IMR-90 (cell line): Measurements from ENCODE around the gene KLK1. TPM values are rescaled to one million over a fixed set of nuclear protein-coding genes. Genes with fewer than 3 reads are reported as not detected.

Experiments
- ATAC-seq: fragments of 200-7000 bp; cut with Tn5 transposase; 2 replicates; pipeline ENCODE4 v1.9.1; 2020; ENCODE audit warnings: low read depth, mild to moderate bottlenecking, moderate library complexity
- BruUV-seq: library from RNA; stranded (reverse); fragments of 400-500 nt; replicated peaks from 2 replicates; lab custom pipeline; 2021; lab: Mats Ljungman, UMichigan
- CTCF ChIA-PET: fragments of 300-600 bp; formaldehyde crosslinking; extraction: SDS; loops from one replicate; lab custom pipeline; 2021; ENCODE audit warnings: antibody characterized with exemption; lab: Yijun Ruan, JAX
- POLR2A ChIA-PET: fragments of 300-600 bp; sonication (Branson Sonifier 250); formaldehyde crosslinking; loops from one replicate; lab custom pipeline; 2022; ENCODE audit warnings: antibody characterized with exemption; ENCODE audit not compliant: unreplicated experiment; lab: Charles Lee
- DNase-seq: peaks from one replicate; pipeline ENCODE4 v3.0.0; 2013
- H2AFZ ChIP-seq: replicated peaks from 2 replicates; pipeline ENCODE3; 2013; ENCODE audit warnings: low read length, mild to moderate bottlenecking; ENCODE audit not compliant: poor library complexity
- H2AK5ac ChIP-seq: 2 replicates; pipeline ENCODE4 v1.6.1; 2013; ENCODE audit warnings: low read depth, low read length, inconsistent platforms
- H2AK9ac ChIP-seq: replicated peaks from 2 replicates; pipeline ENCODE3; 2013; ENCODE audit warnings: mild to moderate bottlenecking, low read depth, low read length, moderate library complexity; ENCODE audit not compliant: poor library complexity
- H2BK120ac ChIP-seq: 2 replicates; pipeline ENCODE4 v1.6.1; 2013; ENCODE audit warnings: low read depth, low read length, inconsistent platforms
- H2BK15ac ChIP-seq: 3 replicates; pipeline ENCODE4 v1.6.1; 2013; ENCODE audit warnings: low read depth, low read length, inconsistent platforms
- H2BK20ac ChIP-seq: 2 replicates; pipeline ENCODE4 v1.6.1; 2013; ENCODE audit warnings: low read depth, mild to moderate bottlenecking, inconsistent platforms, low read length, moderate library complexity
- H2BK5ac ChIP-seq: 2 replicates; pipeline ENCODE4 v1.6.1; 2013; ENCODE audit warnings: mild to moderate bottlenecking, low read depth, low read length, inconsistent platforms; ENCODE audit not compliant: poor library complexity, severe bottlenecking
- H3K14ac ChIP-seq: replicated peaks from 2 replicates; pipeline ENCODE4 v1.6.1; 2013; ENCODE audit warnings: low read depth, low read length, inconsistent platforms
- H3K18ac ChIP-seq: 2 replicates; pipeline ENCODE4 v1.6.1; 2013; ENCODE audit warnings: low read depth, low read length, control low read depth
- H3K23ac ChIP-seq: 2 replicates; pipeline ENCODE4 v1.6.1; 2013; ENCODE audit warnings: low read depth, low read length, inconsistent platforms
- H3K27ac ChIP-seq: 2 replicates; pipeline ENCODE4 v1.5.1; 2013; ENCODE audit warnings: mild to moderate bottlenecking, control low read depth, low read length; ENCODE audit not compliant: insufficient read depth
- H3K27me3 ChIP-seq: 2 replicates; pipeline ENCODE4 v1.6.1; 2013; ENCODE audit warnings: low read length; ENCODE audit not compliant: control insufficient read depth, insufficient read depth
- H3K36me3 ChIP-seq: 2 replicates; pipeline ENCODE4 v1.6.1; 2013; ENCODE audit warnings: low read length, mixed read lengths; ENCODE audit not compliant: control insufficient read depth, insufficient read depth
- H3K4ac ChIP-seq: 2 replicates; pipeline ENCODE4 v1.6.1; 2013; ENCODE audit warnings: low read depth, low read length, inconsistent platforms
- H3K4me1 ChIP-seq: 2 replicates; pipeline ENCODE4 v1.6.1; 2013; ENCODE audit warnings: low read length, mixed read lengths; ENCODE audit not compliant: control insufficient read depth, insufficient read depth
- H3K4me2 ChIP-seq: 2 replicates; pipeline ENCODE4 v1.6.1; 2013; ENCODE audit warnings: low read depth, mild to moderate bottlenecking, control low read depth, low read length, moderate library complexity
- H3K4me3 ChIP-seq: 2 replicates; pipeline ENCODE4 v1.5.1; 2013; ENCODE audit warnings: low read depth, mild to moderate bottlenecking, control low read depth, low read length, moderate library complexity; ENCODE audit not compliant: insufficient read depth
- H3K56ac ChIP-seq: 2 replicates; pipeline ENCODE4 v1.6.1; 2013; ENCODE audit warnings: low read length, inconsistent platforms; ENCODE audit not compliant: insufficient read depth; ENCODE audit errors: extremely low read depth
- H3K79me1 ChIP-seq, 2 experiments: 2 replicates each; pipeline ENCODE4 v1.6.1; 2013; ENCODE audit warnings: low read length in 2 of 2, inconsistent platforms in 1 of 2, low read depth in 1 of 2
- H3K9ac ChIP-seq: 2 replicates; pipeline ENCODE4 v1.6.1; 2013; ENCODE audit warnings: low read depth, low read length, control low read depth
- H3K9me1 ChIP-seq: 2 replicates; pipeline ENCODE4 v1.6.1; 2013; ENCODE audit warnings: low read length, inconsistent platforms; ENCODE audit not compliant: insufficient read depth
- H3K9me3 ChIP-seq: 2 replicates; pipeline ENCODE4 v1.6.1; 2013; ENCODE audit warnings: low read length; ENCODE audit not compliant: control insufficient read depth, insufficient read depth
- H4K20me1 ChIP-seq: 2 replicates; pipeline ENCODE4 v1.6.1; 2013; ENCODE audit warnings: low read length, inconsistent platforms; ENCODE audit not compliant: insufficient read depth
- H4K5ac ChIP-seq: 2 replicates; pipeline ENCODE4 v1.6.1; 2013; ENCODE audit warnings: mild to moderate bottlenecking, low read depth, low read length, control low read depth
- H4K8ac ChIP-seq, 2 experiments: 2 replicates each; pipeline ENCODE4 v1.6.1; 2013; ENCODE audit warnings: low read depth in 2 of 2, low read length in 2 of 2, control low read depth in 1 of 2, inconsistent platforms in 1 of 2
- H4K91ac ChIP-seq: 2 replicates; pipeline ENCODE4 v1.6.1; 2013; ENCODE audit warnings: low read depth, low read length, inconsistent platforms; ENCODE audit not compliant: insufficient read depth
- BHLHE40 ChIP-seq: fragments of 150-350 bp; IDR thresholded peaks from 2 replicates; pipeline ENCODE4 v1.6.1; 2016; ENCODE audit warnings: mild to moderate bottlenecking, low read depth, low read length
- CEBPB ChIP-seq: IDR thresholded peaks from 2 replicates; pipeline ENCODE4 v1.6.1; 2012; ENCODE audit warnings: low read depth, low read length, improper control_type of control experiment
- CHD1 ChIP-seq: IDR thresholded peaks from 2 replicates; pipeline ENCODE4 v1.6.1; 2012; ENCODE audit warnings: low read depth, low read length, improper control_type of control experiment
- FOS ChIP-seq: fragments of 150-350 bp; IDR thresholded peaks from 2 replicates; pipeline ENCODE4 v1.6.1; 2016; ENCODE audit warnings: low read depth, low read length
- MAFK ChIP-seq: IDR thresholded peaks from 2 replicates; pipeline ENCODE4 v1.6.1; 2012; ENCODE audit warnings: low read depth, low read length, improper control_type of control experiment
- MAZ ChIP-seq: IDR thresholded peaks from 2 replicates; pipeline ENCODE4 v1.6.1; 2012; ENCODE audit warnings: low read depth, mild to moderate bottlenecking, low read length, improper control_type of control experiment, moderate library complexity, borderline replicate concordance
- MXI1 ChIP-seq: IDR thresholded peaks from 2 replicates; pipeline ENCODE4 v1.6.1; 2012; ENCODE audit warnings: low read depth, mild to moderate bottlenecking, low read length, moderate library complexity, borderline replicate concordance
- NFE2L2 ChIP-seq: fragments of 150-350 bp; IDR thresholded peaks from 2 replicates; pipeline ENCODE4 v1.6.1; 2016; ENCODE audit warnings: low read depth, mild to moderate bottlenecking, low read length
- POLR2A ChIP-seq: IDR thresholded peaks from 2 replicates; pipeline ENCODE4 v1.6.1; 2012; ENCODE audit warnings: mild to moderate bottlenecking, low read depth, low read length
- RAD21 ChIP-seq: IDR thresholded peaks from 2 replicates; pipeline ENCODE4 v1.6.1; 2012; ENCODE audit warnings: low read length, improper control_type of control experiment
- RCOR1 ChIP-seq: IDR thresholded peaks from 2 replicates; pipeline ENCODE4 v1.6.1; 2012; ENCODE audit warnings: mild to moderate bottlenecking, low read length, improper control_type of control experiment; ENCODE audit not compliant: insufficient replicate concordance
- RFX5 ChIP-seq: IDR thresholded peaks from 2 replicates; pipeline ENCODE4 v1.8.0; 2012; ENCODE audit warnings: low read depth, mild to moderate bottlenecking, low read length, moderate library complexity
- SMC3 ChIP-seq: fragments of 150-350 bp; IDR thresholded peaks from 2 replicates; pipeline ENCODE4 v1.6.1; 2016; ENCODE audit warnings: low read depth, mild to moderate bottlenecking, antibody characterized with exemption, low read length, moderate library complexity
- WGBS, 2 experiments: methylation state at CpG; one replicate each; pipeline versions ENCODE4 v1.1.5 to v1.1.7; 2013; ENCODE audit warnings: missing lambda C conversion rate in 2 of 2; ENCODE audit not compliant: insufficient read length in 1 of 2; ENCODE audit errors: extremely low coverage in 2 of 2; 5-methylcytosine and 5-hydroxymethylcytosine counted together
- dilution Hi-C: fragments of 300-500 bp; cut with HindIII; formaldehyde crosslinking; loops from one replicate; pipeline ENCODE4 v1.14.3; 2018; ENCODE audit warnings: low sequenced_read_pairs; ENCODE audit not compliant: unreplicated experiment
- in situ Hi-C: fragments of 300-500 bp; cut with MboI; formaldehyde crosslinking; loops from 3 replicates; pipeline ENCODE4 v1.14.3; 2019; ENCODE audit warnings: low sequenced_read_pairs, inconsistent platforms, mixed read lengths
- intact Hi-C: fragments of 100-400 bp; cut with micrococcal nuclease; formaldehyde crosslinking; loops from 2 replicates; pipeline ENCODE4 v1.10.0; 2022
- polyA plus RNA-seq, 3 experiments: library from polyadenylated mRNA; depleted of rRNA; stranded (reverse); fragments of >200 nt; gene quantifications; 2 replicates each; pipeline ENCODE4 v1.2.3, GENCODE V29; 2012; ENCODE audit warnings: low replicate concordance in 1 of 3
- total RNA-seq: library from RNA; depleted of rRNA; stranded (reverse); fragments of >200 nt; gene quantifications from 2 replicates; pipeline ENCODE4 v1.2.3, GENCODE V29; 2012
- TF ChIP-seq, protein P1 (sequence below): fragments of 150-350 bp; IDR thresholded peaks from 2 replicates; pipeline ENCODE4 v1.6.1; 2017; ENCODE audit warnings: mild to moderate bottlenecking, antibody characterized with exemption, low read length, low read depth
- TF ChIP-seq, protein P2 (sequence below): conservative IDR thresholded peaks from 2 replicates; pipeline ENCODE4 v1.5.1; 2012; ENCODE audit warnings: mild to moderate bottlenecking, low read depth, low read length, improper control_type of control experiment
- TF ChIP-seq, protein P3 (sequence below): fragments of 150-350 bp; IDR thresholded peaks from 2 replicates; pipeline ENCODE4 v1.6.1; 2016; ENCODE audit warnings: low read depth, mild to moderate bottlenecking, low read length, moderate library complexity, borderline replicate concordance

The KLK1 gene
- total and polyA plus RNA-seq, 2 of the 4 experiments (the other 2 are of a cell fraction) = not detected

DNA sequence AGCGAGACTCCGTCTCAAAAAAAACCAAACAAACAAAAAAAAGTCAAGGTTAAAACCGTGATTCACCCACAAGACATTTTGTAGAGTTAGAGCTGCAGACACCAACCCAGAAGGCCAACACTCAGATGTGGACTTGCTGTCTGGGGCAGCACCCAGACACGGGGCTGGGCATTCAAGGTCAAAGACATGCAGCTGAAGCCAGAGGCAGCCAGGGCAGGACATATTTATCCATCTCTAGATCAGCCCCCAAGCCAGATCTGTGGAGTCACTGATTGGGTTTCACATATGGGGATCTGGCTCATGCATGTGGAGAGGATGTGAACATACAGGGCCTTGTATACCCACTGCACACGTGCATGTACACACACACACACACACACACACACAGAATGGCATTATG is 6.2 kb upstream of the KLK1 start:
- no peak overlapping the region for H2AFZ ChIP-seq
- ATAC-seq (no peak), DNase-seq (no peak)
- no peak overlapping the region for H2AK5ac ChIP-seq
- in situ Hi-C loops = no loop called here
- H3K4me1 ChIP-seq = no peaks in the 10 kb centered on the region
- H3K4me2 ChIP-seq = no peak overlapping the region
- no peak overlapping the region for H2BK20ac ChIP-seq
- no peak overlapping the region for H2BK5ac ChIP-seq
- no peak overlapping the region for H3K9ac ChIP-seq
- BruUV-seq = no TSS peak
- H3K14ac ChIP-seq = no peak overlapping the region
- no peaks in the 10 kb centered on the region for H3K36me3 ChIP-seq
- ChIA-PET CTCF (no interaction called here), POLR2A (no interaction called here)
- H3K9me1 ChIP-seq = no peaks in the 10 kb centered on the region
- no peaks in the 10 kb centered on the region for H4K20me1 ChIP-seq
- H4K8ac ChIP-seq = no peak overlapping the region
- no peak overlapping the region for H3K4me3 ChIP-seq
- H2BK15ac ChIP-seq = no peak overlapping the region
- no peak overlapping the region for H4K91ac ChIP-seq
- TF ChIP-seq, protein P1, sequence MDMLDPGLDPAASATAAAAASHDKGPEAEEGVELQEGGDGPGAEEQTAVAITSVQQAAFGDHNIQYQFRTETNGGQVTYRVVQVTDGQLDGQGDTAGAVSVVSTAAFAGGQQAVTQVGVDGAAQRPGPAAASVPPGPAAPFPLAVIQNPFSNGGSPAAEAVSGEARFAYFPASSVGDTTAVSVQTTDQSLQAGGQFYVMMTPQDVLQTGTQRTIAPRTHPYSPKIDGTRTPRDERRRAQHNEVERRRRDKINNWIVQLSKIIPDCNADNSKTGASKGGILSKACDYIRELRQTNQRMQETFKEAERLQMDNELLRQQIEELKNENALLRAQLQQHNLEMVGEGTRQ = no peak
- no peak for TF ChIP-seq RAD21
- TF ChIP-seq, protein P2, sequence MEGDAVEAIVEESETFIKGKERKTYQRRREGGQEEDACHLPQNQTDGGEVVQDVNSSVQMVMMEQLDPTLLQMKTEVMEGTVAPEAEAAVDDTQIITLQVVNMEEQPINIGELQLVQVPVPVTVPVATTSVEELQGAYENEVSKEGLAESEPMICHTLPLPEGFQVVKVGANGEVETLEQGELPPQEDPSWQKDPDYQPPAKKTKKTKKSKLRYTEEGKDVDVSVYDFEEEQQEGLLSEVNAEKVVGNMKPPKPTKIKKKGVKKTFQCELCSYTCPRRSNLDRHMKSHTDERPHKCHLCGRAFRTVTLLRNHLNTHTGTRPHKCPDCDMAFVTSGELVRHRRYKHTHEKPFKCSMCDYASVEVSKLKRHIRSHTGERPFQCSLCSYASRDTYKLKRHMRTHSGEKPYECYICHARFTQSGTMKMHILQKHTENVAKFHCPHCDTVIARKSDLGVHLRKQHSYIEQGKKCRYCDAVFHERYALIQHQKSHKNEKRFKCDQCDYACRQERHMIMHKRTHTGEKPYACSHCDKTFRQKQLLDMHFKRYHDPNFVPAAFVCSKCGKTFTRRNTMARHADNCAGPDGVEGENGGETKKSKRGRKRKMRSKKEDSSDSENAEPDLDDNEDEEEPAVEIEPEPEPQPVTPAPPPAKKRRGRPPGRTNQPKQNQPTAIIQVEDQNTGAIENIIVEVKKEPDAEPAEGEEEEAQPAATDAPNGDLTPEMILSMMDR = no peak
- TF ChIP-seq, protein P3, sequence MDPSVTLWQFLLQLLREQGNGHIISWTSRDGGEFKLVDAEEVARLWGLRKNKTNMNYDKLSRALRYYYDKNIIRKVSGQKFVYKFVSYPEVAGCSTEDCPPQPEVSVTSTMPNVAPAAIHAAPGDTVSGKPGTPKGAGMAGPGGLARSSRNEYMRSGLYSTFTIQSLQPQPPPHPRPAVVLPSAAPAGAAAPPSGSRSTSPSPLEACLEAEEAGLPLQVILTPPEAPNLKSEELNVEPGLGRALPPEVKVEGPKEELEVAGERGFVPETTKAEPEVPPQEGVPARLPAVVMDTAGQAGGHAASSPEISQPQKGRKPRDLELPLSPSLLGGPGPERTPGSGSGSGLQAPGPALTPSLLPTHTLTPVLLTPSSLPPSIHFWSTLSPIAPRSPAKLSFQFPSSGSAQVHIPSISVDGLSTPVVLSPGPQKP = no peak
- TF ChIP-seq CHD1 = no peak
- no peak for TF ChIP-seq NFE2L2
- TF ChIP-seq RFX5 = no peak
- TF ChIP-seq FOS = no peak
- no peak for TF ChIP-seq BHLHE40
- no peak for TF ChIP-seq RCOR1
- no peak for TF ChIP-seq MAZ
- no peak for TF ChIP-seq MAFK
- TF ChIP-seq MXI1 = no peak
- no peak for TF ChIP-seq SMC3
- TF ChIP-seq CEBPB = no peak
- no peak for TF ChIP-seq POLR2A
- no peak overlapping the region for H3K56ac ChIP-seq
- no peak overlapping the region for H2BK120ac ChIP-seq
- peaks cover 1% of the 10 kb centered on the region; the same call in 1 of the 2 replicates for H3K27me3 ChIP-seq
- dilution Hi-C loops = no loop called here
- H3K4ac ChIP-seq = no peak overlapping the region
- H3K9me3 ChIP-seq = no peaks in the 10 kb centered on the region
- WGBS, 2 experiments = no CpG with 5 or more reads among the region's 5 CpGs
- intact Hi-C loops = no loop called here
- H3K27ac ChIP-seq = no peak overlapping the region
- H3K23ac ChIP-seq = no peak overlapping the region
- no peak overlapping the region for H4K5ac ChIP-seq
- H2AK9ac ChIP-seq = no peak overlapping the region
- H3K18ac ChIP-seq = no peak overlapping the region
- no peaks in the 10 kb centered on the region for H3K79me1 ChIP-seq
